ENCODE measurements around the gene PLCB1.

Gene PLCB1

GRCh38 chr20:8671370-8671961 lies 539.4 kb downstream of the PLCB1 start:
- DNase-seq: no peak

GRCh38 chr20:8673116-8673515 lies 541.0 kb downstream of the PLCB1 start:
- no peak for DNase-seq

GRCh38 chr20:8675896-8676295 lies 543.8 kb downstream of the PLCB1 start:
- no peak for DNase-seq

- no peak for DNase-seq
Measured at GRCh38 chr20:8678098-8678776, 546.2 kb downstream of the PLCB1 start.

- no peak for DNase-seq
Measured at GRCh38 chr20:8689337-8689736, 557.3 kb downstream of the PLCB1 start.

- no peak for DNase-seq
Measured at GRCh38 chr20:8690074-8690473, 558.0 kb downstream of the PLCB1 start.

- no peak for DNase-seq
Measured at GRCh38 chr20:8693709-8694108, 561.6 kb downstream of the PLCB1 start.

- no peak for DNase-seq
Measured at GRCh38 chr20:8700756-8701155, 568.7 kb downstream of the PLCB1 start.

GRCh38 chr20:8706961-8707700 lies 575.1 kb downstream of the PLCB1 start:
- DNase-seq: no peak

GRCh38 chr20:8709627-8710026 lies 577.6 kb downstream of the PLCB1 start:
- no peak for DNase-seq

- DNase-seq: no peak
Measured at GRCh38 chr20:8711501-8711900, 579.4 kb downstream of the PLCB1 start.

- DNase-seq: no peak
Measured at GRCh38 chr20:8714206-8714605, 582.1 kb downstream of the PLCB1 start.

GRCh38 chr20:8718279-8718678 lies 586.2 kb downstream of the PLCB1 start:
- peak; percentile 86 for DNase-seq

GRCh38 chr20:8720089-8720488 lies 588.0 kb downstream of the PLCB1 start:
- DNase-seq: no peak

GRCh38 chr20:8721098-8721497 lies 589.0 kb downstream of the PLCB1 start:
- peak; percentile 52 for DNase-seq

GRCh38 chr20:8722277-8722928 lies 590.3 kb downstream of the PLCB1 start:
- peak; percentile 35 for DNase-seq

GRCh38 chr20:8723296-8723695 lies 591.2 kb downstream of the PLCB1 start:
- DNase-seq: no peak

GRCh38 chr20:8724884-8725283 lies 592.8 kb downstream of the PLCB1 start:
- no peak for DNase-seq

GRCh38 chr20:8726460-8726859 lies 594.4 kb downstream of the PLCB1 start:
- no peak for DNase-seq

- DNase-seq: no peak
Measured at GRCh38 chr20:8735014-8735413, 602.9 kb downstream of the PLCB1 start.

- no peak for DNase-seq
Measured at GRCh38 chr20:8735674-8736073, 603.6 kb downstream of the PLCB1 start.

- no peak for DNase-seq
Measured at GRCh38 chr20:8740265-8740664, 608.2 kb downstream of the PLCB1 start.

- no peak for DNase-seq
Measured at GRCh38 chr20:8744228-8744844, 612.3 kb downstream of the PLCB1 start.

Data from right hindlimb (tissue), 1 donor.